ENCODE data around the gene CCDC154. TPM values are rescaled to one million over a fixed set of nuclear protein-coding genes. Genes with fewer than 3 reads are reported as not detected.

Gene CCDC154
- total RNA-seq, 1 donor from 2014 or later, result not detected

DNA sequence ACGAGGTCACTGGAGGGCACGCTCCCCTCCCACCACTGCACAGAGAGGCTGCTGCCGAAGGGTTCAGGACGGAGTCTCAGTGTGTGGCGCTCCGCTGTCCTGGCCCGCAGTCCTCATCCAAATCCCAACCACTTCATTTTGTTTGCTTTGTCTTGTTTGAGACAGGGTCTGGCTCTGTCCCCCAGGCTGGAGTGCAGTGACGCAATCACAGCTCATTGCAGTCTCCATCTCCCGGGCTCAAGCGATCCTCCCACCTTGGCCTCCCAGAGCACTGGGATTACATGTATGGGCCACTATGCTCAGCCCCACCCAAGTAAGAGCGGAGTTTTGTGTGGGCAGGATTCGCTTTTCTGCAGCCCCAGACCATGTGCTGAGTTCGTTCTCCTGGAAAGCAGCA, 42.6 kb downstream of the CCDC154 start:
- TF ChIP-seq, protein P1, sequence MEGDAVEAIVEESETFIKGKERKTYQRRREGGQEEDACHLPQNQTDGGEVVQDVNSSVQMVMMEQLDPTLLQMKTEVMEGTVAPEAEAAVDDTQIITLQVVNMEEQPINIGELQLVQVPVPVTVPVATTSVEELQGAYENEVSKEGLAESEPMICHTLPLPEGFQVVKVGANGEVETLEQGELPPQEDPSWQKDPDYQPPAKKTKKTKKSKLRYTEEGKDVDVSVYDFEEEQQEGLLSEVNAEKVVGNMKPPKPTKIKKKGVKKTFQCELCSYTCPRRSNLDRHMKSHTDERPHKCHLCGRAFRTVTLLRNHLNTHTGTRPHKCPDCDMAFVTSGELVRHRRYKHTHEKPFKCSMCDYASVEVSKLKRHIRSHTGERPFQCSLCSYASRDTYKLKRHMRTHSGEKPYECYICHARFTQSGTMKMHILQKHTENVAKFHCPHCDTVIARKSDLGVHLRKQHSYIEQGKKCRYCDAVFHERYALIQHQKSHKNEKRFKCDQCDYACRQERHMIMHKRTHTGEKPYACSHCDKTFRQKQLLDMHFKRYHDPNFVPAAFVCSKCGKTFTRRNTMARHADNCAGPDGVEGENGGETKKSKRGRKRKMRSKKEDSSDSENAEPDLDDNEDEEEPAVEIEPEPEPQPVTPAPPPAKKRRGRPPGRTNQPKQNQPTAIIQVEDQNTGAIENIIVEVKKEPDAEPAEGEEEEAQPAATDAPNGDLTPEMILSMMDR (conservative IDR thresholded peaks at IDR 0.05; ENCODE audit: low read depth, low read length), result no peak
- DNase-seq (ENCODE audit: low read depth), result no peak
- no peak overlapping the region for H3K4me3 ChIP-seq (ENCODE audit: low read depth, low read length)

DNA sequence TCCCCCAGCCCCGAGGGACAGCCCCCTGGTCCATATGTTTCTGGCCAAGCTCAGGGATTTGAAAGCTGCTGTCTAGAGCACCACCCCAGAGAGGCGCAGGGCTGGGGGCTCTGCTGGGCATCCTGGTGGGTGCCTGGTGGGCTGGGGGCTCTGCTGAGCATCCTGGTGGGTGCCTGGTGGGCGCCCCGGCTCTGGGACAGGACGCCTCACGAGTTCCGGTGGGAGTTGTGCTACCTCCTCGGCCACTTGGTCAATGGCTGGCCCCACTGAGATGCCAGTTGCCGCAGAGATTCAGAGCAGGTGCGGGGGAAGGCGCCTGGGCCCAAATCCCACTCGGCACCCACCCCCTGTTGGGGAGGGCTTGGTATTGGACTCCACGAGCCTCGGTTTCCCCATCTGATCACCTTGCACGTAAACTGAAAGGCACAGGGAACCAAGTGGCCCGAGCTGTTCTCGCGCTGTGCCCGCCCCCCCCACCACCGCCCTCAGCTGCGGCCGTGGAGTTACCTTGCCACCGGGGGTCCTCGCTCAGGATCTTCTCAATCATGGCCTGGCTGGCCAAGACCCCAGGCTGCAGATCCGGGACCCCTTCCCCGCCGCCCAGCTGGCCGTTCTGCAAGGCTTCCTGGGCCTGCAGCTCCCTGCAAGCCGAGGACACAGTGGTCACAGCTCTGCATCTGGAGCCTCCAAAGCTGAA, 43.1 kb downstream of the CCDC154 start:
- no peak for DNase-seq (ENCODE audit: low read depth)
- TF ChIP-seq, protein P1 (conservative IDR thresholded peaks at IDR 0.05; ENCODE audit: low read depth, low read length), result no peak
- no peak overlapping the region for H3K4me3 ChIP-seq (ENCODE audit: low read depth, low read length)

DNA sequence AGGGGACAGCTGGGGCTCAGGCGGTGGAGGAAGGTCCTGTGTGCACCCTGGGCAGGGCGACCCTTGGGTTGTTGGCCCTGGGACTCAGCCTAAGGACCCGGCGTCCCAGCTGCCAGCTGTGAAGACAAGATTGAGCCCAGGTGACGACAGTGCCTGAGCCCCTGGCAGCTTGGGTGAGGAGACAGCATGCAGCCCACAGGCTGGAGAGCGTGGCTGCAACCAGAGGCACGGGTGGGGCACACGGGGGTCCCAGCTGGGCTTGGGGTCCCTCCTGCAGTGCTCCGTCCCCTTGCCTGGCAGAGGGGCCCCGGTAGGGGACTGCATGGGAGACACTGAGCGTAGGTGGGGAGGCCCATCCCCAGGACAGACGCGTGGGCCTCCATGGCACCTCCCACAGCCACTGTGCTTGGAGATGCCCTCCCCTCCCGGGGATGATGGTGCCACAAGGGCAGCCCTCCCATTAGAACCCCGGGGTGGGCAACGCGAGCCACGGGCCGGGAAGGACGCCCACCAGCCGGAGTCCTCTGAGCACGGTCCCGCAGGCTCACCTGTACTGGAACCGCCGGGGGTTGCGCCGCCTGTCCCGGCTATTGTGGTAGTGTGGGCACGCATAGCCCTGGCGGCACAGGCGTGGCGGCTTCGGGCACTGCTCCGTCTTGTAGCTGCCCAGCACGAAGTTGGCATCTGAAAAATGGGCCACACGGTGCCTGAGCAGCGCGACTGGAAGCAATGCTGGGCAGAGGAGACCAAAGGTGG, 45.4 kb downstream of the CCDC154 start:
- TF ChIP-seq, protein P1 (conservative IDR thresholded peaks at IDR 0.05; ENCODE audit: low read depth, low read length), result no peak
- no peak for DNase-seq (ENCODE audit: low read depth)
- no peak overlapping the region for H3K4me3 ChIP-seq (ENCODE audit: low read depth, low read length)

- DNase-seq (ENCODE audit: low read depth), result no peak
- TF ChIP-seq, protein P1 (conservative IDR thresholded peaks at IDR 0.05; ENCODE audit: low read depth, low read length), result no peak
- no peak overlapping the region for H3K4me3 ChIP-seq (ENCODE audit: low read depth, low read length)
These were observed 46.0 kb downstream of the CCDC154 start for GRCh38 chr16:1398351-1398750.

- TF ChIP-seq, protein P1 (conservative IDR thresholded peaks at IDR 0.05; ENCODE audit: low read depth, low read length), result no peak
- DNase-seq (ENCODE audit: low read depth), result no peak
These were observed 46.6 kb downstream of the CCDC154 start for GRCh38 chr16:1397779-1398178.

DNA sequence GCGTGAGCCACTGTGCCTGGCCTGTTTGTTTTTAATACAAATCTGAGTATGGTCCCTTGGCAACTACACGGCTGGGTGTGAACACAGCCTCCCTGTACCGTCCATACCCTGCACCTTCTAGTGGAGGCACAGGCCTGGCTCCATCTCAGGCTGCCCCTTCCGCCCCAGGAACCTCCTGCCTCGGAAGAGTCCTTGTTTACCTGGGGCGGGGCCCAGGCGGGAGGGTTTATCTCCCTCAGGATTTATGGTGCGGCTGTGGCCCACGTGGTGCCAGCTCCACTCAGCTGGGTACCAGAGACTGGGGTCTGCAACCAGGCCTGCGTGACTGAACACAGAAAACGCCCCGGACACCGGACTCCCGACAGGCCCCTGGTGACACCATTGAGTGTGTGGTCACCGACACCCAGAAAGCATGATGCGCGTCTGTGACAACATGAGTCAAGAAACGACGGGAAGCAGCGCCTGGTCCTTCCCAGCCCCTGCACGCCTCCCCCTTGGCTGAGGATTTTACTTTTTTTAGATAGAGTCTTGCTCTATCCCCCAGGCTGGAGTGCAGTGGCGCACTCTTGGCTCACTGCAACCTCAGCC, 48.8 kb downstream of the CCDC154 start:
- TF ChIP-seq, protein P1 (conservative IDR thresholded peaks at IDR 0.05; ENCODE audit: low read depth, low read length), result no peak
- no peak for DNase-seq (ENCODE audit: low read depth)
- H3K4me3 ChIP-seq (ENCODE audit: low read depth, low read length), result no peak overlapping the region

More at GRCh38 chr16:1397779-1398178, 46.6 kb downstream of the CCDC154 start:
- H3K4me3 ChIP-seq (ENCODE audit: low read depth, low read length), result no peak overlapping the region
